ENCODE results near the gene LMCD1. TPM values are rescaled to one million over a fixed set of nuclear protein-coding genes. Genes with fewer than 3 reads are reported as not detected.

Gene LMCD1
- total RNA-seq, 2 experiments from 2014 or later = 0.36 to 0.55 TPM

DNA sequence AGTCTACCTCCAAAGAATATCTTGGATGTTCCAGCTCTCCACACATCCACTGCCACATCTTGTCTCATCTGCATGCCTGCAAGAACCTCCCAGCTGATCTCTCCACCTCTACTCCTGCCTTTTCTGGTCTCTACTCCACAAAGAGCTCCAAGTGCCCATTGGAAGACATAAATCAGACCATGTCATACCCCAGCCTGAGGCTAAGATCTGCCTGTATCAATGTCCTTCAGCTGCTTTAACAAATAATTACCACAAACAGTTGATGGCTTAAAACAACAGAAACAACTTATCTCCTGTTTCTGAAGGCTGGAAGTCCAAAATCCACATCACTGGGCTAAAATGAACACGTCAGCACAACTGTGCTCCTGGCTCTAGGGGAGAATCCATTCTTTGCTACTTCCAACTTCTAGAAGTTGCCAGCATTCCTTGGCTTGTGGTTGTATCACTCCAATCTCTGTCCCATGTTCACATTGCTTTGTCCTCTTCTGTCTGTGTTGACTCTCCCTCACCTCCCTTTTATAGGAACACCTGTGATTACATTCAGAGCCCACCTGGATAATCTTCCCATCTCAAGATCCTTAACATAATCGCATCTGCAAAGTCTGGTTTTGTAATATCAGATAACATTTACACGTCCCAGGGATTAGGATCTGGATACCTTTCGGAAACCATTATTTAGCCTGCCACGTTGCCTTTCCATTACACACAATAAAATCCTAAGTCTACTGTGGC is 17.0 kb upstream of the LMCD1 start:
- H3K27me3 Mint-ChIP-seq = no peaks in the 10 kb centered on the region
- ATAC-seq (ENCODE audit: poor library complexity) (no peak), DNase-seq (no peak)
- H3K9me3 ChIP-seq (ENCODE audit: control insufficient read depth in 1 of 2, insufficient read depth in 1 of 2, low read length in 2 of 2) = no peaks in the 10 kb centered on the region
- H3K4me3 ChIP-seq (ENCODE audit: low read length) = no peak overlapping the region
- no peak overlapping the region for H3K27ac ChIP-seq (ENCODE audit: low read depth in 1 of 2, low read length in 2 of 2)
- no peaks in the 10 kb centered on the region for H3K27me3 ChIP-seq (ENCODE audit: control insufficient read depth in 1 of 2, insufficient read depth in 2 of 2, low read length in 2 of 2)
- no peak overlapping the region for H3K27ac Mint-ChIP-seq
- intact Hi-C loops (cut with DNase I, micrococcal nuclease) = no loop called here
- ChIA-PET POLR2A (no interaction called here), CTCF (no interaction called here)
- no peak overlapping the region for H3K4me3 Mint-ChIP-seq
- H3K9me3 Mint-ChIP-seq = no peaks in the 10 kb centered on the region
- H3K4me1 ChIP-seq (ENCODE audit: insufficient read depth, low read length) = no peaks in the 10 kb centered on the region
- H3K4me1 Mint-ChIP-seq (ENCODE audit: low read depth) = no peaks in the 10 kb centered on the region
- TF ChIP-seq, protein P1, sequence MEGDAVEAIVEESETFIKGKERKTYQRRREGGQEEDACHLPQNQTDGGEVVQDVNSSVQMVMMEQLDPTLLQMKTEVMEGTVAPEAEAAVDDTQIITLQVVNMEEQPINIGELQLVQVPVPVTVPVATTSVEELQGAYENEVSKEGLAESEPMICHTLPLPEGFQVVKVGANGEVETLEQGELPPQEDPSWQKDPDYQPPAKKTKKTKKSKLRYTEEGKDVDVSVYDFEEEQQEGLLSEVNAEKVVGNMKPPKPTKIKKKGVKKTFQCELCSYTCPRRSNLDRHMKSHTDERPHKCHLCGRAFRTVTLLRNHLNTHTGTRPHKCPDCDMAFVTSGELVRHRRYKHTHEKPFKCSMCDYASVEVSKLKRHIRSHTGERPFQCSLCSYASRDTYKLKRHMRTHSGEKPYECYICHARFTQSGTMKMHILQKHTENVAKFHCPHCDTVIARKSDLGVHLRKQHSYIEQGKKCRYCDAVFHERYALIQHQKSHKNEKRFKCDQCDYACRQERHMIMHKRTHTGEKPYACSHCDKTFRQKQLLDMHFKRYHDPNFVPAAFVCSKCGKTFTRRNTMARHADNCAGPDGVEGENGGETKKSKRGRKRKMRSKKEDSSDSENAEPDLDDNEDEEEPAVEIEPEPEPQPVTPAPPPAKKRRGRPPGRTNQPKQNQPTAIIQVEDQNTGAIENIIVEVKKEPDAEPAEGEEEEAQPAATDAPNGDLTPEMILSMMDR (IDR thresholded peaks at IDR 0.05) = no peak
- H3K36me3 ChIP-seq (ENCODE audit: insufficient read depth, low read length) = no peaks in the 10 kb centered on the region
- no peaks in the 10 kb centered on the region for H3K36me3 Mint-ChIP-seq (ENCODE audit: low read depth)

GRCh38 chr3:8485141-8485870 is 16.3 kb upstream of the LMCD1 start:
- H3K9me3 Mint-ChIP-seq = no peaks in the 10 kb centered on the region
- no peaks in the 10 kb centered on the region for H3K27me3 Mint-ChIP-seq
- Histone ChIP-seq H3K4me3 (ENCODE audit: low read length) (no peak overlapping the region), H3K27ac (ENCODE audit: low read depth in 1 of 2, low read length in 2 of 2) (no peak overlapping the region), H3K4me1 (ENCODE audit: insufficient read depth, low read length) (no peaks in the 10 kb centered on the region), H3K9me3 (ENCODE audit: control insufficient read depth in 1 of 2, insufficient read depth in 1 of 2, low read length in 2 of 2) (no peaks in the 10 kb centered on the region), H3K27me3 (ENCODE audit: control insufficient read depth in 1 of 2, insufficient read depth in 2 of 2, low read length in 2 of 2) (no peaks in the 10 kb centered on the region), H3K36me3 (ENCODE audit: insufficient read depth, low read length) (no peaks in the 10 kb centered on the region)
- no peak overlapping the region for H3K27ac Mint-ChIP-seq
- TF ChIP-seq, protein P1 (IDR thresholded peaks at IDR 0.05) = no peak
- H3K36me3 Mint-ChIP-seq (ENCODE audit: low read depth) = no peaks in the 10 kb centered on the region
- no peak overlapping the region for H3K4me3 Mint-ChIP-seq
- no peak for ATAC-seq (ENCODE audit: poor library complexity)
- CTCF ChIA-PET = no interaction called here
- no peak for DNase-seq
- POLR2A ChIA-PET = no interaction called here
- intact Hi-C loops (cut with DNase I, micrococcal nuclease) = no loop called here
- no peaks in the 10 kb centered on the region for H3K4me1 Mint-ChIP-seq (ENCODE audit: low read depth)

- Mint-ChIP-seq H3K9me3 (no peaks in the 10 kb centered on the region), H3K4me3 (no peak overlapping the region), H3K36me3 (ENCODE audit: low read depth) (no peaks in the 10 kb centered on the region), H3K27ac (no peak overlapping the region), H3K4me1 (ENCODE audit: low read depth) (no peaks in the 10 kb centered on the region), H3K27me3 (no peaks in the 10 kb centered on the region)
- H3K4me3 ChIP-seq (ENCODE audit: low read length) = no peak overlapping the region
- H3K27me3 ChIP-seq (ENCODE audit: control insufficient read depth in 1 of 2, insufficient read depth in 2 of 2, low read length in 2 of 2) = no peaks in the 10 kb centered on the region
- intact Hi-C loops (cut with DNase I, micrococcal nuclease) = no loop called here
- ChIA-PET CTCF (no interaction called here), POLR2A (no interaction called here)
- ATAC-seq (ENCODE audit: poor library complexity) = no peak
- H3K27ac ChIP-seq (ENCODE audit: low read depth in 1 of 2, low read length in 2 of 2) = no peak overlapping the region
- no peaks in the 10 kb centered on the region for H3K9me3 ChIP-seq (ENCODE audit: control insufficient read depth in 1 of 2, insufficient read depth in 1 of 2, low read length in 2 of 2)
- TF ChIP-seq, protein P1 (IDR thresholded peaks at IDR 0.05) = no peak
- DNase-seq = no peak
- H3K4me1 ChIP-seq (ENCODE audit: insufficient read depth, low read length) = no peaks in the 10 kb centered on the region
- no peaks in the 10 kb centered on the region for H3K36me3 ChIP-seq (ENCODE audit: insufficient read depth, low read length)
Measured at GRCh38 chr3:8485943-8486342, 15.7 kb upstream of the LMCD1 start.
